HepG2 (cell line): ENCODE data around the gene SYDE1. TPM values are rescaled to one million over a fixed set of nuclear protein-coding genes. Genes with fewer than 3 reads are reported as not detected.

ENCODE experiments used
- ATAC-seq: fragments of 200-7000 bp; cut with Tn5 transposase; 3 replicates; pipeline ENCODE4 v1.9.1; 2020; ENCODE audit warnings: mild to moderate bottlenecking, moderate library complexity
- BruUV-seq: library from RNA; stranded (reverse); fragments of 400-500 nt; replicated peaks from 2 replicates; lab custom pipeline; 2021; lab: Mats Ljungman, UMichigan
- CTCF ChIA-PET: fragments of 300-600 bp; formaldehyde crosslinking; extraction: SDS; loops from one replicate; lab custom pipeline; 2021; ENCODE audit warnings: low total read pairs, inconsistent platforms, low intra/inter-chr PET ratio; lab: Yijun Ruan, JAX
- POLR2A ChIA-PET: fragments of 350-600 bp; sonication (Branson Sonifier 250); formaldehyde crosslinking; loops from one replicate; lab custom pipeline; 2020; ENCODE audit warnings: antibody characterized with exemption, inconsistent platforms; lab: Yijun Ruan, JAX
- DNase-seq: peaks from one replicate; pipeline ENCODE4 v3.0.0-alpha.2; 2015; ENCODE audit warnings: low spot score
- FAIRE-seq: peaks from 3 replicates; lab custom pipeline; 2011; peaks lifted over from hg19 to GRCh38; lab: Jason Lieb, UNC
- H2AFZ ChIP-seq: one replicate; pipeline ENCODE4 v1.6.1; 2011; ENCODE audit warnings: low read length, inconsistent platforms
- H3K27ac ChIP-seq: fragments of 300-600 bp; 3 replicates; pipeline ENCODE4 v1.8.0; 2011; ENCODE audit warnings: mixed run types, mild to moderate bottlenecking, mixed read lengths, low read length, inconsistent platforms; ENCODE audit not compliant: insufficient read depth; ENCODE audit errors: extremely low read length
- H3K27me3 ChIP-seq, 2 experiments: fragments of 200-600 bp in 1 of 2; 2 replicates in 1 of 2; 3 replicates in 1 of 2; pipeline versions ENCODE4 v1.6.0 to v1.8.0; 2011; ENCODE audit warnings: low read length in 2 of 2, mild to moderate bottlenecking in 2 of 2, moderate library complexity in 2 of 2, inconsistent platforms in 1 of 2; ENCODE audit not compliant: insufficient read depth in 2 of 2, control insufficient read depth in 1 of 2
- H3K36me3 ChIP-seq, 2 experiments: fragments of 200-600 bp in 1 of 2; replicated peaks in 1 of 2; 2 replicates in 1 of 2; 3 replicates in 1 of 2; pipeline versions ENCODE4 v1.5.1 to v1.8.0; 2011; ENCODE audit warnings: low read length in 2 of 2, inconsistent platforms in 1 of 2; ENCODE audit not compliant: insufficient read depth in 2 of 2, control insufficient read depth in 1 of 2
- H3K4me1 ChIP-seq: 2 replicates; pipeline ENCODE4 v1.5.1; 2012; ENCODE audit warnings: low read length, inconsistent platforms; ENCODE audit not compliant: insufficient read depth
- H3K4me2 ChIP-seq: 2 replicates; pipeline ENCODE4 v1.6.0; 2011; ENCODE audit warnings: low read depth, low read length, inconsistent platforms
- H3K4me3 ChIP-seq, 3 experiments: fragments of 200-600 bp in 1 of 3; sonication (generic), shearing (Covaris generic) in 1 of 3; replicated peaks in 1 of 3; 2 replicates each; pipeline ENCODE4 v1.5.1; 2011 to 2016; ENCODE audit warnings: low read length in 3 of 3, inconsistent platforms in 2 of 3, low read depth in 2 of 3, mild to moderate bottlenecking in 2 of 3, control low read depth in 1 of 3, mixed read lengths in 1 of 3; ENCODE audit not compliant: insufficient read depth in 1 of 3
- H3K79me2 ChIP-seq: one replicate; pipeline ENCODE4 v1.6.1; 2011; ENCODE audit warnings: low read length, inconsistent platforms; ENCODE audit not compliant: insufficient read depth
- H3K9ac ChIP-seq: 2 replicates; pipeline ENCODE4 v1.6.0; 2011; ENCODE audit warnings: mild to moderate bottlenecking, low read depth, low read length, inconsistent platforms; ENCODE audit not compliant: insufficient read depth
- H3K9me3 ChIP-seq: 2 replicates; pipeline ENCODE4 v1.5.1; 2012; ENCODE audit warnings: mild to moderate bottlenecking, low read length
- H4K20me1 ChIP-seq: 2 replicates; pipeline ENCODE4 v1.6.0; 2011; ENCODE audit warnings: inconsistent platforms, mild to moderate bottlenecking, low read length, moderate library complexity; ENCODE audit not compliant: insufficient read depth
- ZNF256 ChIP-seq: sonication (generic); formaldehyde crosslinking; conservative IDR thresholded peaks from 2 replicates; pipeline ENCODE4 v1.4.0; 2020; ENCODE audit warnings: missing genetic modification reagents
- ZNF331 ChIP-seq: sonication (generic); formaldehyde crosslinking; IDR thresholded peaks from 2 replicates; pipeline ENCODE4 v1.4.0; 2020; ENCODE audit warnings: missing genetic modification reagents
- ZNF75D ChIP-seq: sonication (generic); formaldehyde crosslinking; IDR thresholded peaks from 2 replicates; pipeline ENCODE4 v1.8.1; 2023; ENCODE audit warnings: missing genetic modification reagents, mild to moderate bottlenecking, borderline replicate concordance
- WGBS: methylation state at CpG from one replicate; pipeline ENCODE4 v1.1.6; 2017; ENCODE audit warnings: low lambda C conversion rate; 5-methylcytosine and 5-hydroxymethylcytosine counted together
- in situ Hi-C: cut with HindIII; loops from 2 replicates; pipeline ENCODE4 v1.10.0; 2017; ENCODE audit warnings: low pct_unique_long_range_greater_than_20kb; ENCODE audit not compliant: extremely low pct_ligation_motif_present
- intact Hi-C: fragments of 100-400 bp; cut with micrococcal nuclease; formaldehyde crosslinking; loops from one replicate; pipeline ENCODE4 v1.10.0; 2022; ENCODE audit not compliant: unreplicated experiment
- polyA plus RNA-seq, 8 experiments: library from polyadenylated mRNA; depleted of rRNA in 3 of 8; stranded (reverse) in 7 of 8; unstranded in 1 of 8; fragments of >200 nt; fragmentation: Illumina TruSeq in 4 of 8; extraction: Trizol in 4 of 8; gene quantifications; 2 replicates each; pipeline versions ENCODE4 v1.2.1 to v1.2.3, GENCODE V29; 2011 to 2016; ENCODE audit warnings: low read depth in 4 of 8, missing spikeins in 1 of 8, mixed read lengths in 1 of 8; ENCODE audit not compliant: insufficient read depth in 1 of 8
- total RNA-seq, 5 experiments: library from RNA; depleted of rRNA; stranded (reverse); fragments of >200 nt; fragmentation: Illumina TruSeq; extraction: Trizol; gene quantifications; 2 replicates each; pipeline ENCODE4 v1.2.3, GENCODE V29; 2016; ENCODE audit warnings: low read depth in 1 of 5
- TF ChIP-seq, protein P1 (sequence below): sonication (generic); formaldehyde crosslinking; IDR thresholded peaks from 2 replicates; pipeline ENCODE4 v1.5.0; 2020; ENCODE audit warnings: missing genetic modification reagents, mild to moderate bottlenecking, borderline replicate concordance
- TF ChIP-seq, protein P2 (sequence below): sonication (generic); formaldehyde crosslinking; IDR thresholded peaks from 2 replicates; pipeline ENCODE4 v1.4.0; 2020; ENCODE audit warnings: missing genetic modification reagents

Gene SYDE1
- total and polyA plus RNA-seq, 2 of the 13 experiments (the other 11 are each of a cell fraction or from before 2014, with no cell fraction given) = 4.3 to 13.6 TPM

DNA sequence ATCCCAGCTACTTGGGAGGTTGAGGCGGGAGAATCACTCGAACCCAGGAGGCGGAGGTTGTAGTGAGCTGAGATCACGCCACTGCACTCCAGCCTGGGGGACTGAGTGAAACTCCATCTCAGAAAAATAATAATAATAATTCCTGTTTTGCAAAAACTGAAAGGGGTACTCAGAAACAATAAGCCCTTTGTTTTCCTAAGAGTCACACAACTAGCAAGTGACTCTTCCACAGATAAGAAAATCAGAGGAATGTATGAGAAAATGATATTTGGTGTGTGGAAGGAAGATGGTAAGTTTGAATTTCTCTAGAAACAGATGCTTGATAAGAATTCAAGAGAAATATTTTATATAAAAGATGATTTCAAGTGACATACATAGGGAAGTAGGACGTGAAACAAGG lies 35.1 kb downstream of the SYDE1 start (continued):
- TF ChIP-seq, protein P1, sequence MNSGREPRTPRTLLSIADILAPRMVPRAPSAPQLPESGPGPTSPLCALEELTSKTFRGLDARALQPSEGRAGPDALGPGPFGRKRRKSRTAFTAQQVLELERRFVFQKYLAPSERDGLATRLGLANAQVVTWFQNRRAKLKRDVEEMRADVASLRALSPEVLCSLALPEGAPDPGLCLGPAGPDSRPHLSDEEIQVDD (CRISPR knock-in tag) = no peak

DNA sequence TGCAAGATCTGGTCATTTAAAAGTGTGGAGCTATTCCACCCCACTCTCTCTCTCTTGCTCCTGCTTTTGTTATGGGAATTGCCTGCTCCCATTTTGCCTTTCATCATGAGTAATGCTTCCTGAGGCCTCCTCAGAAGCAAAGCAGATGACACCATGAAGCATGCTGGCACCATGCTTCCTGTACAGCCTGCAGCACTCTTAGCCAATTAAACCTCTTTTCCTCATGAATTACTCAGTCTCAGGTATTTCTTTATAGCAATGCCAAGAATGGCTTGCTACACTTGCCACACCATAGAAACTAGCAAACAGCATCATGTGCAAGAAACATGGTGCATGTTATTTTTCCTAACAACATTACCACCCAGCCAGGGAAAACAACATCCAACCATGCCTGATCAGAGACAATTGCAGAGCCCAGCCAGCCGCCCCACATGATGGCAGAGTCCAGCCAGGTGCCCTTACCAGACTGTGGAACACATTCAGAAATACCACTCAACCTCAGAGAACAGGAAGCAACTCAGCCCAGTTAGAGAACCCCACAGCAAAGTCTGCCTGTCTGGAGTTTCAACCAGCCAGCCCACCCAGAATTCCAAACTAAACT lies 36.9 kb downstream of the SYDE1 start:
- H3K4me3 ChIP-seq = no peak overlapping the region
- H4K20me1 ChIP-seq = no peaks in the 10 kb centered on the region
- no peak for DNase-seq
- no peaks in the 10 kb centered on the region for H3K27me3 ChIP-seq
- no peak for FAIRE-seq
- 45% methylated on average over 1 of the region's 1 CpG for WGBS
- no TSS peak for BruUV-seq
- H3K4me2 ChIP-seq = no peak overlapping the region
- no peaks in the 10 kb centered on the region for H3K4me1 ChIP-seq
- no peak overlapping the region for H3K27ac ChIP-seq
- H3K9me3 ChIP-seq = no peaks in the 10 kb centered on the region
- intact Hi-C loops = no loop called here
- no peaks in the 10 kb centered on the region for H3K36me3 ChIP-seq
- H3K79me2 ChIP-seq = no peaks in the 10 kb centered on the region
- TF ChIP-seq, protein P1 (CRISPR knock-in tag) = no peak
- TF ChIP-seq, protein P2, sequence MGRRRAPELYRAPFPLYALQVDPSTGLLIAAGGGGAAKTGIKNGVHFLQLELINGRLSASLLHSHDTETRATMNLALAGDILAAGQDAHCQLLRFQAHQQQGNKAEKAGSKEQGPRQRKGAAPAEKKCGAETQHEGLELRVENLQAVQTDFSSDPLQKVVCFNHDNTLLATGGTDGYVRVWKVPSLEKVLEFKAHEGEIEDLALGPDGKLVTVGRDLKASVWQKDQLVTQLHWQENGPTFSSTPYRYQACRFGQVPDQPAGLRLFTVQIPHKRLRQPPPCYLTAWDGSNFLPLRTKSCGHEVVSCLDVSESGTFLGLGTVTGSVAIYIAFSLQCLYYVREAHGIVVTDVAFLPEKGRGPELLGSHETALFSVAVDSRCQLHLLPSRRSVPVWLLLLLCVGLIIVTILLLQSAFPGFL (CRISPR knock-in tag) = no peak
- no peak for TF ChIP-seq ZNF75D (CRISPR knock-in tag)
- no peak for TF ChIP-seq ZNF256
- peak; percentile 94 for TF ChIP-seq ZNF331 (CRISPR knock-in tag)
- TF ChIP-seq, all 625 proteins: peak for 1
- CTCF ChIA-PET = no interaction called here
- Histone ChIP-seq H2AFZ (no peak overlapping the region), H3K9ac (no peak overlapping the region)
- ATAC-seq = no peak
- POLR2A ChIA-PET = no interaction called here
- in situ Hi-C loops = no loop called here
